PC-3 (cell line): ENCODE data around the gene NDUFV1. TPM values are rescaled to one million over a fixed set of nuclear protein-coding genes. Genes with fewer than 3 reads are reported as not detected.
"Not testable (repeated sequence)": the region's sequence is repeated elsewhere in the genome, so short reads cannot be mapped to it uniquely, and the experiment has no call there.

Source experiments
- ATAC-seq: fragments of 200-7000 bp; cut with Tn5 transposase; 2 replicates; pipeline ENCODE4 v1.9.1; 2020; ENCODE audit warnings: mild to moderate bottlenecking, moderate library complexity
- BruUV-seq: library from RNA; stranded (reverse); fragments of 400-500 nt; replicated peaks from 2 replicates; lab custom pipeline; 2021; lab: Mats Ljungman, UMichigan
- CTCF ChIA-PET: fragments of 300-600 bp; sonication (Branson Sonifier 250); formaldehyde crosslinking; loops from one replicate; lab custom pipeline; 2022; ENCODE audit warnings: antibody characterized with exemption; lab: Charles Lee
- POLR2A ChIA-PET: fragments of 300-600 bp; sonication (Branson Sonifier 250); formaldehyde crosslinking; loops from one replicate; lab custom pipeline; 2022; ENCODE audit warnings: antibody characterized with exemption; ENCODE audit not compliant: unreplicated experiment; lab: Charles Lee
- DNase-seq: peaks from one replicate; pipeline ENCODE4 v3.0.0-alpha.2; 2015
- H2AFZ ChIP-seq: fragments of 300-600 bp; sonication (generic); 2 replicates; pipeline ENCODE4 v1.6.0; 2016; ENCODE audit warnings: antibody characterized with exemption, low read length
- H3F3A ChIP-seq: fragments of 300-600 bp; sonication (generic); one replicate; pipeline ENCODE4 v1.6.0; 2017; ENCODE audit warnings: antibody characterized with exemption, low read length, control low read depth, mild to moderate bottlenecking; ENCODE audit not compliant: unreplicated experiment
- H3K27ac ChIP-seq: fragments of 300-600 bp; sonication (generic); 2 replicates; pipeline ENCODE4 v1.5.1; 2016; ENCODE audit warnings: mild to moderate bottlenecking, low read length
- H3K27me3 ChIP-seq: fragments of 300-600 bp; sonication (generic); 2 replicates; pipeline ENCODE4 v1.6.1; 2016; ENCODE audit warnings: low read length, mixed read lengths
- H3K36me3 ChIP-seq: fragments of 300-600 bp; sonication (generic); 2 replicates; pipeline ENCODE4 v1.6.1; 2016; ENCODE audit warnings: low read depth, mixed run types, low read length, mixed read lengths
- H3K4me1 ChIP-seq: fragments of 300-600 bp; sonication (generic); 2 replicates; pipeline ENCODE4 v1.5.1; 2016; ENCODE audit warnings: low read length; ENCODE audit not compliant: insufficient read depth
- H3K4me2 ChIP-seq: fragments of 300-600 bp; sonication (generic); 2 replicates; pipeline ENCODE4 v1.6.0; 2016; ENCODE audit warnings: low read length
- H3K4me3 ChIP-seq: fragments of 300-600 bp; sonication (generic); 2 replicates; pipeline ENCODE4 v1.5.1; 2016; ENCODE audit warnings: mild to moderate bottlenecking, low read length, mixed read lengths
- H3K79me2 ChIP-seq: fragments of 300-600 bp; sonication (generic); 2 replicates; pipeline ENCODE4 v1.6.1; 2017; ENCODE audit warnings: low read length, mixed read lengths
- H3K9ac ChIP-seq: fragments of 300-600 bp; sonication (generic); 2 replicates; pipeline ENCODE4 v1.6.0; 2016; ENCODE audit warnings: mild to moderate bottlenecking, low read length
- H3K9me2 ChIP-seq: fragments of 300-600 bp; sonication (generic); replicated peaks from 2 replicates; pipeline ENCODE4 v1.6.1; 2016; ENCODE audit warnings: mixed run types, low read length, mixed read lengths
- H3K9me3 ChIP-seq: fragments of 300-600 bp; sonication (generic); 2 replicates; pipeline ENCODE4 v1.6.1; 2016; ENCODE audit warnings: low read length, mixed read lengths
- H4K20me1 ChIP-seq: fragments of 300-600 bp; sonication (generic); 2 replicates; pipeline ENCODE4 v1.6.1; 2016; ENCODE audit warnings: low read length, mixed read lengths
- CTCF ChIP-seq: fragments of 300-600 bp; sonication (generic); conservative IDR thresholded peaks from 2 replicates; pipeline ENCODE4 v1.5.1; 2017; ENCODE audit warnings: antibody characterized with exemption, low read depth, mild to moderate bottlenecking, low read length
- EZH2 ChIP-seq: fragments of 300-600 bp; sonication (generic); IDR thresholded peaks from one replicate; pipeline ENCODE4 v1.6.1; 2017; ENCODE audit warnings: antibody characterized with exemption, mild to moderate bottlenecking, low read length; ENCODE audit not compliant: unreplicated experiment
- EZH2phosphoT487 ChIP-seq: fragments of 300-600 bp; sonication (generic); IDR thresholded peaks from 2 replicates; pipeline ENCODE4 v1.6.1; 2018; ENCODE audit warnings: mild to moderate bottlenecking, antibody characterized with exemption, low read length, borderline replicate concordance
- intact Hi-C: fragments of 100-400 bp; cut with micrococcal nuclease; formaldehyde crosslinking; loops from 2 replicates; pipeline ENCODE4 v1.9.0; 2023
- total RNA-seq: library from RNA; depleted of rRNA; stranded (reverse); fragments of >200 nt; gene quantifications from 2 replicates; pipeline ENCODE4 v1.2.3, GENCODE V29; 2014

The NDUFV1 gene
- total RNA-seq, 1 experiment from 2014 or later: 499 TPM

- POLR2A ChIA-PET: no interaction called here
- Histone ChIP-seq H2AFZ (no peak overlapping the region), H3K4me2 (no peak overlapping the region), H3F3A (no peaks in the 10 kb centered on the region), H3K9ac (no peak overlapping the region), H3K9me3 (no peaks in the 10 kb centered on the region), H3K36me3 (no peaks in the 10 kb centered on the region), H3K4me3 (no peak overlapping the region), H3K4me1 (no peaks in the 10 kb centered on the region), H3K27me3 (no peaks in the 10 kb centered on the region), H4K20me1 (no peaks in the 10 kb centered on the region), H3K9me2 (no peaks in the 10 kb centered on the region), H3K79me2 (no peaks in the 10 kb centered on the region), H3K27ac (no peak overlapping the region)
- TSS peak; percentile 40 for BruUV-seq
- CTCF ChIA-PET: no interaction called here
- no peak for TF ChIP-seq CTCF
- no peak for TF ChIP-seq EZH2
- TF ChIP-seq EZH2phosphoT487: no peak
- intact Hi-C loops: no loop called here
- ATAC-seq (no peak), DNase-seq (no peak)
Measured at GRCh38 chr11:67636962-67637361, 30.2 kb downstream of the NDUFV1 start.

GRCh38 chr11:67637441-67637840, 30.7 kb downstream of the NDUFV1 start:
- H3K36me3 ChIP-seq, H3K9ac ChIP-seq, H3K4me2 ChIP-seq, H2AFZ ChIP-seq, H3K4me1 ChIP-seq, intact Hi-C loops, POLR2A ChIA-PET, H3K4me3 ChIP-seq, H3K27me3 ChIP-seq, BruUV-seq, H3K79me2 ChIP-seq, H3K9me3 ChIP-seq, ATAC-seq, H4K20me1 ChIP-seq, H3K27ac ChIP-seq, H3F3A ChIP-seq, CTCF ChIA-PET, DNase-seq, H3K9me2 ChIP-seq: not testable (repeated sequence)

- Histone ChIP-seq H2AFZ (no peak overlapping the region), H3K27ac (no peak overlapping the region), H3K4me2 (no peak overlapping the region), H4K20me1 (no peaks in the 10 kb centered on the region), H3K4me3 (no peak overlapping the region), H3K9ac (no peak overlapping the region), H3K27me3 (no peaks in the 10 kb centered on the region), H3K9me3 (no peaks in the 10 kb centered on the region), H3K36me3 (no peaks in the 10 kb centered on the region), H3K79me2 (no peaks in the 10 kb centered on the region), H3F3A (no peaks in the 10 kb centered on the region), H3K4me1 (no peaks in the 10 kb centered on the region), H3K9me2 (no peaks in the 10 kb centered on the region)
- ChIA-PET CTCF (no interaction called here), POLR2A (no interaction called here)
- intact Hi-C loops: no loop called here
- ATAC-seq: no peak
- TF ChIP-seq CTCF (no peak), EZH2phosphoT487 (no peak), EZH2 (no peak)
- DNase-seq: no peak
- no TSS peak for BruUV-seq
Measured at GRCh38 chr11:67638535-67639437, 32.0 kb downstream of the NDUFV1 start.
